ENCODE results near the gene CRYGN. TPM values are rescaled to one million over a fixed set of nuclear protein-coding genes. Genes with fewer than 3 reads are reported as not detected.

CRYGN gene
- total RNA-seq, 4 donors from 2014 or later = 1.0 TPM; not detected in 3

GRCh38 chr7:151460474-151460855 lies 20.5 kb upstream of the CRYGN start:
- DNase-seq (ENCODE audit: low spot score) (no peak), ATAC-seq (ENCODE audit: low FRiP score) (peak; percentile 10)
- TF ChIP-seq CTCF (IDR thresholded peaks at IDR 0.05) = no peak

- TF ChIP-seq CTCF (IDR thresholded peaks at IDR 0.05) = no peak
- ATAC-seq (ENCODE audit: low FRiP score) (peak; percentile 90), DNase-seq (ENCODE audit: low spot score) (peak; percentile 48)
Measured at GRCh38 chr7:151459726-151460473, 20.0 kb upstream of the CRYGN start.

GRCh38 chr7:151457534-151457933 lies 17.6 kb upstream of the CRYGN start:
- no peak for TF ChIP-seq CTCF (IDR thresholded peaks at IDR 0.05)
- DNase-seq (ENCODE audit: low spot score) (no peak), ATAC-seq (ENCODE audit: low FRiP score) (no peak)

- DNase-seq (ENCODE audit: low spot score) (no peak), ATAC-seq (ENCODE audit: low FRiP score) (no peak)
- no peak for TF ChIP-seq CTCF (IDR thresholded peaks at IDR 0.05)
Measured at GRCh38 chr7:151456782-151457181, 16.8 kb upstream of the CRYGN start.

- DNase-seq (ENCODE audit: low spot score) = no peak
- ATAC-seq (ENCODE audit: low FRiP score) = no peak
- no peak for TF ChIP-seq CTCF (IDR thresholded peaks at IDR 0.05)
Measured at GRCh38 chr7:151456276-151456675, 16.3 kb upstream of the CRYGN start.

GRCh38 chr7:151455690-151456089 lies 15.7 kb upstream of the CRYGN start:
- DNase-seq (ENCODE audit: low spot score) (no peak), ATAC-seq (ENCODE audit: low FRiP score) (no peak)
- TF ChIP-seq CTCF (IDR thresholded peaks at IDR 0.05) = no peak

- TF ChIP-seq CTCF (IDR thresholded peaks at IDR 0.05) = no peak
- ATAC-seq (ENCODE audit: low FRiP score) (no peak), DNase-seq (ENCODE audit: low spot score) (peak; percentile 17)
Measured at GRCh38 chr7:151454932-151455530, 15.1 kb upstream of the CRYGN start.
